ENCODE measurements around the gene CTDP1.

CTDP1 gene

GRCh38 chr18:79747156-79747845 is 67.7 kb downstream of the CTDP1 start:
- TF ChIP-seq ZNF423 (tag by site-specific recombination; IDR thresholded peaks at IDR 0.05) (no peak), ZNF449 (tag by site-specific recombination; IDR thresholded peaks at IDR 0.05) (peak; percentile 72)
- H3K4me1 ChIP-seq (ENCODE audit: control insufficient read depth, insufficient read depth, low read length), result no peaks in the 10 kb centered on the region
- no peak overlapping the region for H3K4me3 ChIP-seq (ENCODE audit: low read depth, low read length)
- CTCF ChIA-PET, result interaction anchor here (0.6 to 0.9 kb wide), 3 partner anchors 9 to 663 kb away, joined by 3 to 5 read pairs (median 4); no protein-coding TSS in a partner anchor
- H3K9me3 ChIP-seq (ENCODE audit: control insufficient read depth, insufficient read depth, low read depth, low read length), result no peaks in the 10 kb centered on the region
- POLR2A ChIA-PET, result no interaction called here
- H3K27ac ChIP-seq (ENCODE audit: extremely low read depth, low read depth, low read length), result no peak overlapping the region
- no peaks in the 10 kb centered on the region for H3K36me3 ChIP-seq (ENCODE audit: control insufficient read depth in 2 of 2, insufficient read depth in 1 of 2, low read length in 2 of 2)

GRCh38 chr18:79748321-79749180 is 68.9 kb downstream of the CTDP1 start:
- CTCF ChIA-PET, result no interaction called here
- H3K9me3 ChIP-seq (ENCODE audit: control insufficient read depth, insufficient read depth, low read depth, low read length), result no peaks in the 10 kb centered on the region

GRCh38 chr18:79749251-79750191 is 69.9 kb downstream of the CTDP1 start:
- no peaks in the 10 kb centered on the region for H3K9me3 ChIP-seq (ENCODE audit: control insufficient read depth, insufficient read depth, low read depth, low read length)
- CTCF ChIA-PET, result interaction anchor here (0.6 kb wide), 1 partner anchor 284 kb away, joined by 3 read pairs; no protein-coding TSS in a partner anchor
- no peak overlapping the region for H3K27ac ChIP-seq (ENCODE audit: extremely low read depth, low read depth, low read length)
- no peak overlapping the region for H3K4me3 ChIP-seq (ENCODE audit: low read depth, low read length)
- no peaks in the 10 kb centered on the region for H3K4me1 ChIP-seq (ENCODE audit: control insufficient read depth, insufficient read depth, low read length)
- POLR2A ChIA-PET, result no interaction called here
- H3K36me3 ChIP-seq (ENCODE audit: control insufficient read depth in 2 of 2, insufficient read depth in 1 of 2, low read length in 2 of 2), result peaks cover 0 to 13% of the 10 kb centered on the region in 2 experiments; a peak in 1 of 3 replicates
- TF ChIP-seq ZNF138 (tag by site-specific recombination; IDR thresholded peaks at IDR 0.05; ENCODE audit: borderline replicate concordance) (no peak), PRDM4 (tag by site-specific recombination; IDR thresholded peaks at IDR 0.05) (no peak), GLI2 (tag by site-specific recombination; IDR thresholded peaks at IDR 0.05; ENCODE audit: borderline replicate concordance, low read depth) (no peak), ZBTB7A (tag by site-specific recombination; IDR thresholded peaks at IDR 0.05; ENCODE audit: low read depth) (no peak), ZNF521 (tag by site-specific recombination; IDR thresholded peaks at IDR 0.05) (no peak), ZBTB1 (tag by site-specific recombination; IDR thresholded peaks at IDR 0.05) (no peak), ZSCAN18 (tag by site-specific recombination; IDR thresholded peaks at IDR 0.05) (no peak), ZNF24 (tag by site-specific recombination; IDR thresholded peaks at IDR 0.05) (no peak), GLIS2 (tag by site-specific recombination; IDR thresholded peaks at IDR 0.05) (no peak), PRDM6 (tag by site-specific recombination; IDR thresholded peaks at IDR 0.05) (no peak), ZNF488 (tag by site-specific recombination; IDR thresholded peaks at IDR 0.05) (no peak), ZNF266 (tag by site-specific recombination; IDR thresholded peaks at IDR 0.05; ENCODE audit: low read depth) (no peak), ZNF274 (IDR thresholded peaks at IDR 0.05; ENCODE audit: low read length) (no peak), ZNF274 (tag by site-specific recombination; IDR thresholded peaks at IDR 0.05; ENCODE audit: borderline replicate concordance) (no peak)

More at GRCh38 chr18:79748321-79749180, 68.9 kb downstream of the CTDP1 start:
- Histone ChIP-seq H3K4me3 (ENCODE audit: low read depth, low read length) (no peak overlapping the region), H3K27ac (ENCODE audit: extremely low read depth, low read depth, low read length) (no peak overlapping the region), H3K36me3 (ENCODE audit: control insufficient read depth in 2 of 2, insufficient read depth in 1 of 2, low read length in 2 of 2) (peaks cover 0 to 5% of the 10 kb centered on the region in 2 experiments; a peak in 1 of 3 replicates), H3K4me1 (ENCODE audit: control insufficient read depth, insufficient read depth, low read length) (no peaks in the 10 kb centered on the region)
- TF ChIP-seq ZNF202 (tag by site-specific recombination; IDR thresholded peaks at IDR 0.05; ENCODE audit: borderline replicate concordance) (no peak), ZNF76 (tag by site-specific recombination; IDR thresholded peaks at IDR 0.05; ENCODE audit: borderline replicate concordance, low read depth) (no peak), ZNF23 (tag by site-specific recombination; IDR thresholded peaks at IDR 0.05; ENCODE audit: borderline replicate concordance) (no peak), ZNF138 (tag by site-specific recombination; IDR thresholded peaks at IDR 0.05; ENCODE audit: borderline replicate concordance) (no peak)
- POLR2A ChIA-PET, result no interaction called here

All from HEK293 (cell line).